CD8-positive, alpha-beta memory T cell (primary cell): ENCODE data around the gene C5AR2. TPM values are rescaled to one million over a fixed set of nuclear protein-coding genes. Genes with fewer than 3 reads are reported as not detected.

Experiments
- CTCF ChIA-PET: fragments of 350-600 bp; sonication (Branson Sonifier 250); formaldehyde crosslinking; loops from one replicate; lab custom pipeline; 2021; ENCODE audit warnings: antibody characterized with exemption; lab: Charles Lee
- POLR2A ChIA-PET: fragments of 350-600 bp; sonication (Branson Sonifier 250); formaldehyde crosslinking; loops from one replicate; lab custom pipeline; 2021; ENCODE audit warnings: antibody characterized with exemption; lab: Charles Lee
- DNase-seq, 5 donors: peaks; one replicate each; pipeline versions ENCODE4 v3.0.0 to v3.0.0-alpha.2; 2020 to 2022; ENCODE audit warnings: mixed read lengths in 1 of 5
- H3K27ac ChIP-seq: one replicate; pipeline ENCODE4 v1.7.0; 2013; ENCODE audit warnings: low read depth, mild to moderate bottlenecking, low read length, moderate library complexity
- H3K27me3 ChIP-seq: 2 replicates; pipeline ENCODE4 v1.7.0; 2013; ENCODE audit warnings: low read length, mild to moderate bottlenecking; ENCODE audit not compliant: insufficient read depth, poor library complexity, severe bottlenecking
- H3K36me3 ChIP-seq: 2 replicates; pipeline ENCODE4 v1.7.0; 2013; ENCODE audit warnings: mild to moderate bottlenecking, low read length, moderate library complexity; ENCODE audit not compliant: insufficient read depth
- H3K4me1 ChIP-seq: 2 replicates; pipeline ENCODE4 v1.7.0; 2013; ENCODE audit warnings: mild to moderate bottlenecking, low read length, moderate library complexity; ENCODE audit not compliant: insufficient read depth
- H3K4me3 ChIP-seq: 2 replicates; pipeline ENCODE4 v1.7.0; 2013; ENCODE audit warnings: mild to moderate bottlenecking, low read length
- H3K9me3 ChIP-seq: 2 replicates; pipeline ENCODE4 v1.7.0; 2013; ENCODE audit warnings: mild to moderate bottlenecking, low read length
- H3K27ac Mint-ChIP-seq, 8 donors: one replicate each; pipeline ENCODE4 v1.8.0; 2020 to 2021; ENCODE audit warnings: mixed read lengths in 8 of 8, mild to moderate bottlenecking in 6 of 8, inconsistent platforms in 3 of 8, moderate library complexity in 3 of 8
- H3K27me3 Mint-ChIP-seq, 2 donors: one replicate each; pipeline ENCODE4 v1.8.0; 2020 to 2021; ENCODE audit warnings: mixed read lengths in 2 of 2, mild to moderate bottlenecking in 1 of 2, moderate library complexity in 1 of 2
- H3K36me3 Mint-ChIP-seq, 3 donors: one replicate each; pipeline ENCODE4 v1.8.0; 2020 to 2021; ENCODE audit warnings: mixed read lengths in 3 of 3, inconsistent platforms in 1 of 3, mild to moderate bottlenecking in 1 of 3
- H3K4me1 Mint-ChIP-seq, 3 donors: one replicate each; pipeline ENCODE4 v1.8.0; 2020 to 2021; ENCODE audit warnings: mixed read lengths in 3 of 3, inconsistent platforms in 1 of 3, mild to moderate bottlenecking in 1 of 3
- H3K4me3 Mint-ChIP-seq, 7 donors: one replicate each; pipeline ENCODE4 v1.8.0; 2020 to 2021; ENCODE audit warnings: mixed read lengths in 7 of 7, mild to moderate bottlenecking in 6 of 7, moderate library complexity in 4 of 7, inconsistent platforms in 2 of 7
- H3K9me3 Mint-ChIP-seq, 5 donors: one replicate each; pipeline ENCODE4 v1.8.0; 2020 to 2022; ENCODE audit warnings: mixed read lengths in 5 of 5, mild to moderate bottlenecking in 3 of 5, moderate library complexity in 2 of 5, inconsistent platforms in 1 of 5
- polyA plus RNA-seq: library from polyadenylated mRNA; unstranded; fragments of 300-500 nt; fragmentation: Illumina TruSeq; gene quantifications from one replicate; pipeline ENCODE4 v1.2.3, GENCODE V29; 2021
- total RNA-seq, 2 experiments: library from RNA; stranded (reverse); gene quantifications; one replicate each; pipeline ENCODE4 v1.2.3, GENCODE V29; 2021

The C5AR2 gene
- total and polyA plus RNA-seq, 3 experiments from 2014 or later, result 0.06 to 0.22 (median 0.07) TPM

DNA sequence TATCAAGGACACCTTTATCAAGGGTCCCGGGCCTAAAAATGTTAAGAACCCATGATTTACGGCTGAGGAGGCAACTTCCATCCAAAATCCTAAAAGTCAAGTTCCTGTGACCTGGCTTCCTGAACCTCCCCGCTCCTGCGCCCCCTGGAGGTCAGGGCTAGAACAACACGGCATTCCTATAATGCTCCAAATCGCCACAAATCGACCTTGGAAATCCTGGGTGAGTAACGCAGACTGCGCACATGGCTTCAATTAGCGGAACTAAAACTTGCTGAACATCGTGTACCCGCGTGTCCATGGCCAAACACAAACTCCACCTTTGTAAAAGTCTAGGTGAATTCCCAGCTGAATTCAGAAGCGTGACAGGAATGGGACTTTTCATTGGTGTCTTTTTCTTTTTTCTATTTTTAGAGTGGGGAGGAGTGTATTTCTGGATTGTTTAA lies 26.6 kb upstream of the C5AR2 start:
- ChIA-PET CTCF (interaction anchor here (0.9 to 1.5 kb wide), 3 partner anchors 12 to 44 kb away, joined by 3 to 6 read pairs (median 4); partner anchors contain the start of gene DHX34), POLR2A (no interaction called here)
- H3K9me3 Mint-ChIP-seq, result no peaks in the 10 kb centered on the region
- Histone ChIP-seq H3K4me3 (no peak overlapping the region), H3K4me1 (peaks cover 6% of the 10 kb centered on the region), H3K9me3 (no peaks in the 10 kb centered on the region), H3K27me3 (peaks cover 2% of the 10 kb centered on the region), H3K36me3 (no peaks in the 10 kb centered on the region), H3K27ac (no peak overlapping the region)
- H3K4me1 Mint-ChIP-seq, result peaks cover 9 to 13% (median 11%) of the 10 kb centered on the region in 3 donors
- H3K27me3 Mint-ChIP-seq, result peaks cover 13 to 21% of the 10 kb centered on the region in 2 donors
- peak; percentile 32 to 70 (median 51) for DNase-seq
- peak overlapping the region in 1 of 7 donors; percentile 29 for H3K4me3 Mint-ChIP-seq
- no peaks in the 10 kb centered on the region for H3K36me3 Mint-ChIP-seq
- H3K27ac Mint-ChIP-seq, result peak overlapping the region in 2 of 8 donors; percentile 1 to 92

GRCh38 chr19:47306303-47306702 lies 25.7 kb upstream of the C5AR2 start:
- H3K9me3 ChIP-seq, result no peaks in the 10 kb centered on the region
- peak overlapping the region in 1 of 8 donors; percentile 69 for H3K27ac Mint-ChIP-seq
- no peaks in the 10 kb centered on the region for H3K9me3 Mint-ChIP-seq
- H3K4me1 Mint-ChIP-seq, result peaks cover 8 to 11% (median 10%) of the 10 kb centered on the region in 3 donors
- ChIA-PET POLR2A (no interaction called here), CTCF (interaction anchor here (0.7 to 1.5 kb wide), 3 partner anchors 29 to 85 kb away, joined by 3 to 6 read pairs (median 3); partner anchors contain the start of gene DHX34)
- H3K36me3 Mint-ChIP-seq, result no peaks in the 10 kb centered on the region
- H3K27me3 ChIP-seq, result peaks cover 2% of the 10 kb centered on the region
- peaks cover 15 to 25% of the 10 kb centered on the region in 2 donors for H3K27me3 Mint-ChIP-seq
- no peak overlapping the region for H3K27ac ChIP-seq
- H3K4me3 Mint-ChIP-seq, result no peak overlapping the region
- no peaks in the 10 kb centered on the region for H3K36me3 ChIP-seq
- no peak overlapping the region for H3K4me3 ChIP-seq
- peaks cover 6% of the 10 kb centered on the region for H3K4me1 ChIP-seq
- DNase-seq, result no peak

DNA sequence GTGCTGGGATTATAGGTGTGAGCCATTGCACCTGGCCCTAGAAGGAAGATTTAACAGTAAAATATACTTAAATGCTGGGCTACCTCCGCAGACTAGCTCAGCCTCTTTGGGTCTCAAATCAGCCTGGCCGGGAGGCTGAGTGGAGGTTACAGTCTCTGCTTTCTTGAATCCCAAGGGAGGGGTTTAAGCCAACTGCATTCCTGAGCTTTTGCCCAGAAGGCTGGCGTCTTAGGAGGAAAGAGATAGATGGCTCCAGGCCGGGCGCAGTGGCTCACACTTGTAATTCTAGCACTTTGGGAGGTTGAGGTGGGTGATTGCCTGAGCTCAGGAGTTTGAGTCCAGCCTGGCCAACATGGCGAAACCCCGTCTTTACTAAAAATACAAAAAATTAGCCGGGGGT lies 22.9 kb upstream of the C5AR2 start:
- H3K4me3 Mint-ChIP-seq, result no peak overlapping the region
- Histone ChIP-seq H3K4me3 (no peak overlapping the region), H3K27ac (no peak overlapping the region), H3K9me3 (no peaks in the 10 kb centered on the region), H3K4me1 (peaks cover 6% of the 10 kb centered on the region), H3K36me3 (no peaks in the 10 kb centered on the region), H3K27me3 (peaks cover 2% of the 10 kb centered on the region)
- peaks cover 12 to 28% of the 10 kb centered on the region in 2 donors for H3K27me3 Mint-ChIP-seq
- no peaks in the 10 kb centered on the region for H3K9me3 Mint-ChIP-seq
- no peak overlapping the region for H3K27ac Mint-ChIP-seq
- no peak for DNase-seq
- H3K36me3 Mint-ChIP-seq, result no peaks in the 10 kb centered on the region
- peaks cover 6 to 8% (median 7%) of the 10 kb centered on the region in 3 donors for H3K4me1 Mint-ChIP-seq
- ChIA-PET POLR2A (no interaction called here), CTCF (interaction anchor here (1.1 to 2.2 kb wide), 3 partner anchors 40 to 82 kb away, joined by 3 to 6 read pairs (median 5); partner anchors contain the start of gene DHX34)

- H3K9me3 ChIP-seq, result no peaks in the 10 kb centered on the region
- Mint-ChIP-seq H3K27ac (peak within 1 kb of the TSS in 3 of 8 donors; percentile 47 to 59 (median 54)), H3K4me3 (no peak within 1 kb of the TSS), H3K4me1 (peaks cover 4 to 6% (median 5%) of the 10 kb centered on the region in 3 donors), H3K36me3 (no peaks in the 10 kb centered on the region), H3K9me3 (no peaks in the 10 kb centered on the region), H3K27me3 (peaks cover 12 to 29% of the 10 kb centered on the region in 2 donors)
- peaks cover 6% of the 10 kb centered on the region for H3K4me1 ChIP-seq
- POLR2A ChIA-PET, result no interaction called here
- H3K4me3 ChIP-seq, result no peak within 1 kb of the TSS
- H3K27me3 ChIP-seq, result peaks cover 2% of the 10 kb centered on the region
- CTCF ChIA-PET, result interaction anchor here (1.1 kb wide), 1 partner anchor 77 kb away, joined by 3 read pairs; no protein-coding TSS in a partner anchor
- no peaks in the 10 kb centered on the region for H3K36me3 ChIP-seq
- no peak within 1 kb of the TSS for H3K27ac ChIP-seq
- DNase-seq, result no peak
Observed at GRCh38 chr19:47309608-47310007, 22.4 kb upstream of the C5AR2 start, which contains the start of gene C5AR1. Gene C5AR1, plus strand, starts transcription at chr19:47309861. Its CDS starts 35 bp downstream, at chr19:47309896.

GRCh38 chr19:47310323-47310722 lies 21.7 kb upstream of the C5AR2 start:
- Mint-ChIP-seq H3K27ac (peak overlapping the region in 1 of 8 donors; percentile 47), H3K36me3 (no peaks in the 10 kb centered on the region), H3K27me3 (peaks cover 12 to 29% of the 10 kb centered on the region in 2 donors), H3K9me3 (no peaks in the 10 kb centered on the region), H3K4me3 (no peak overlapping the region), H3K4me1 (peaks cover 2% of the 10 kb centered on the region in 3 donors)
- Histone ChIP-seq H3K9me3 (no peaks in the 10 kb centered on the region), H3K27ac (no peak overlapping the region), H3K4me3 (no peak overlapping the region), H3K36me3 (no peaks in the 10 kb centered on the region), H3K27me3 (peaks cover 2% of the 10 kb centered on the region), H3K4me1 (peaks cover 2% of the 10 kb centered on the region)
- POLR2A ChIA-PET, result no interaction called here
- DNase-seq, result no peak
- CTCF ChIA-PET, result no interaction called here

DNA sequence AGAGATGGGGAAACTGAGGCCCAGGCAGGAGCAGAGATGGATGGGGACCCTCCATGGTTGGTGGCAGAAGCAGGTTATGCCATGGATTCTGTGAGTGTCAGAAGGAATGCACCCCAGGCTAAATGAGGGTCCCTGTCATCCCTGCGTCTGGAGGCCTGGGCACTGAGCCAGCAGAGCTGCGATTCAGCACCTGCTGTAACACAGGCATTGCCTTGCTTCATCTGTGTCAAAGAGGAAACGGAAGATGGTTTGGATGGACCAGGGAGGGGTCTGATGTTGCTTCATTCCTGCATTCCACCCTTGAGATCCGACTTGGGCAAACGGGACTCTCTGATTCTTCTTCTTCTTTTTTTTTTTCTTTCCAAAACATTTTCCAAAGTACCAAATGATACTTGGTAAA lies 21.2 kb upstream of the C5AR2 start:
- Histone ChIP-seq H3K36me3 (no peaks in the 10 kb centered on the region), H3K4me1 (no peaks in the 10 kb centered on the region), H3K4me3 (no peak overlapping the region), H3K27me3 (no peaks in the 10 kb centered on the region), H3K9me3 (no peaks in the 10 kb centered on the region), H3K27ac (no peak overlapping the region)
- Mint-ChIP-seq H3K27me3 (peaks cover 12 to 31% of the 10 kb centered on the region in 2 donors), H3K27ac (no peak overlapping the region), H3K4me1 (no peaks in the 10 kb centered on the region), H3K36me3 (no peaks in the 10 kb centered on the region), H3K4me3 (no peak overlapping the region), H3K9me3 (no peaks in the 10 kb centered on the region)
- CTCF ChIA-PET, result no interaction called here
- DNase-seq, result no peak
- POLR2A ChIA-PET, result no interaction called here

DNA sequence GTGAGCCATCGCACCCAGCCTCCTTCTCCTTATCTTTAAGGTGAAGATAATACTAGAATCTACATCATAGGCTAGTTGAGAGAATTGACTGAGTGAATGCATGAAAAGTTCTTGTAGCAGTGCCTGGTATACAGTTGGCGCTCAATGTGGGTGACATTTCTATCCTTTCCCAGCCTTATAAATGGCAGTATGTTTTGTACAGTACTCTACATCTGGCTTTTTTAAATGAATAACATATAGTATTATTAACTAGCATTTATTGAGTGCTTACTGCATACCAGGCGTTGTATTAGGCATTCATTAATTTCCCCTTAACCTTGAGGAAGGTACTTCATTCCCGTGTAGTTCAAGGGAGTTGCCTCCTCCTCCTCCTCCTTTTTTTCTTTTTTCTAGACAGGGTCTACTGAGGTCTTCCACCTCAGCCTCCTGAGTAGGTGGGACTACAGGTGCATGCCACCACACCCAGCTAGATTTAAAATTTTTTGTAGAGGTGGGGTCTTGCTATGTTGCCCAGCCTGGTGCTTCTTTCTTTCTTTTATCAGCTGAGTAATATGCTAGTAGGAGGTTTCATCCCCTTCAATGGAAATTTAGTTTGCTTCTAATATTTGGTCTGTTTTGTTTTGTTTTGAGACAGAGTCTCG lies 19.5 kb upstream of the C5AR2 start:
- Mint-ChIP-seq H3K4me3 (no peak overlapping the region), H3K27ac (no peak overlapping the region), H3K27me3 (peaks cover 6 to 30% of the 10 kb centered on the region in 2 donors), H3K36me3 (no peaks in the 10 kb centered on the region), H3K4me1 (no peaks in the 10 kb centered on the region), H3K9me3 (no peaks in the 10 kb centered on the region)
- no peaks in the 10 kb centered on the region for H3K9me3 ChIP-seq
- no peaks in the 10 kb centered on the region for H3K4me1 ChIP-seq
- H3K36me3 ChIP-seq, result no peaks in the 10 kb centered on the region
- no peak overlapping the region for H3K27ac ChIP-seq
- POLR2A ChIA-PET, result no interaction called here
- DNase-seq, result no peak
- no peaks in the 10 kb centered on the region for H3K27me3 ChIP-seq
- H3K4me3 ChIP-seq, result no peak overlapping the region
- CTCF ChIA-PET, result no interaction called here

GRCh38 chr19:47313754-47314295 lies 18.1 kb upstream of the C5AR2 start:
- DNase-seq, result no peak
- Histone ChIP-seq H3K36me3 (no peaks in the 10 kb centered on the region), H3K27ac (peak overlapping the region; percentile 39), H3K4me3 (no peak overlapping the region), H3K9me3 (no peaks in the 10 kb centered on the region), H3K27me3 (no peaks in the 10 kb centered on the region), H3K4me1 (no peaks in the 10 kb centered on the region)
- H3K27ac Mint-ChIP-seq, result peak overlapping the region in 1 of 8 donors; percentile 5
- no peaks in the 10 kb centered on the region for H3K36me3 Mint-ChIP-seq
- H3K27me3 Mint-ChIP-seq, result peaks cover 11 to 28% of the 10 kb centered on the region in 2 donors
- H3K4me1 Mint-ChIP-seq, result no peaks in the 10 kb centered on the region
- H3K9me3 Mint-ChIP-seq, result no peaks in the 10 kb centered on the region
- CTCF ChIA-PET, result no interaction called here
- no peak overlapping the region for H3K4me3 Mint-ChIP-seq
- POLR2A ChIA-PET, result no interaction called here
